GM18526 (cell line): ENCODE measurements around the gene GCHFR.

ENCODE experiments used
- POLR2A ChIP-seq: IDR thresholded peaks from 3 replicates; pipeline ENCODE4 v1.6.1; 2011; ENCODE audit not compliant: insufficient read length; ENCODE audit errors: extremely low read depth

GCHFR gene

DNA sequence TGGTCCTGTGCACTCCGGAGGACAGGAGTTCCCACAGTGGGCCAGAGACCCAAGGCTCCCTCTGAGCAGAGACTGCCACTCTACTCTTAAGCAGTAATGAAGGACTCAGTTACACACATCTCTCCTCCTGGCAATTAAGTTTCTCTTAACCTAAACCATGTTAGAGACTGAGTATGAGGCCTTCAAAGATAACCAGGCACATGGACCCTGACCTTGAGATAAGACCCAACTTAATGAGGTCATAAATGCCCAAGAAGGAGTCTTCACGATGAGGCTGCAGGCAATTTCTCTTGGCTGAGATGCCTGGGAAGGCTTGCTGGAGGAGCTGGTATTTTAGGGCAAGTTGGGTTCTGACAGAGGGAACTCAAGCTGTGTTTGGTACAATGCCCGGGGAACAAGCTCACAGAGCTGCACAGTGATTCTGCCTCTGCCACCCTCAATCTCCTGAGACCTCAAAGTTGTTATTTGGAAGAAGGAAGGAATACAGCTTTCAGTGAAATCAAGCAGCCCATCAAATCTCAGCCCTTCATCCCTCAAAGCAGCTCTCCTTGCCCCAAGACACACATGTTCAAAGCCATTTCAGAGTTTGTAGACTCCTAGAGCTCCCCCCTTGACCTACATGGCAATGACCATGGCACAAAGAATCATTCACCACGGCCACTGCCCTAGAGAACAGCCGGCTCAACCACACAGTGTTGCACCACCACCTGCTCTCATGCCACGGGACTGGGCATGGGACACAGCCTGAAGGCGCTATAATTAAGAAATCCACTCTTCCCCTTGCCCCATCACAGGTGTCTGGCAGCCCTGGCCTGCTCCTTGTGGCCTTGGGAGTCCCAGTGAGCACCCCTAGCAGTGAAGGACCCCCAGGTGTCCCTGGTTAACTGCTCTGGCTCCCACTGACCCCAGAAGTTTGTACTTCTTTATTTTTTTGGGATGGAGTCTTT is 15.9 kb upstream of the GCHFR start:
- no peak for TF ChIP-seq POLR2A

DNA sequence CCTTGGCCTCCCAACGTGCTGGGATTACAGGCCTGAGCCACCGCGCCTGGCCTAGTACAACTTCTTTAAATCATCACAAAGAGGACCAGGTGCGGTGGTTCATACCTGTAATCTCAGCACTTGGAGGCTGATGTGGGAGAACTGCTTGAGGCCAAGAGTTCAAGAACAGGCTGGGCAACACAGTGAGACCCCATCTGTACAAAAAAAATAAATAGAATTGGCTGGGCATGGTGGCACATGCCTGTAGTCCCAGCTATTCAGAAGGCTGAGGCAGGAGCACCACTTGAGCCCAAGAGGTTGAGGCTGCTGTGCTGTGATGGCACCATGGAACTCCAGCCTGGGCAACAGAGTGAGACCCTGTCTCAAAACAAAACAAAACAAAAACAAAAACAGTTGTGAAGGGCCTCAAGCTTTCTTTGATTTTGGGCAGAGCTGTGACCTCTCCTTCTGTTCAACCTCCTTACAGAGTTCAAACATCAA is 14.7 kb upstream of the GCHFR start:
- TF ChIP-seq POLR2A: no peak

DNA sequence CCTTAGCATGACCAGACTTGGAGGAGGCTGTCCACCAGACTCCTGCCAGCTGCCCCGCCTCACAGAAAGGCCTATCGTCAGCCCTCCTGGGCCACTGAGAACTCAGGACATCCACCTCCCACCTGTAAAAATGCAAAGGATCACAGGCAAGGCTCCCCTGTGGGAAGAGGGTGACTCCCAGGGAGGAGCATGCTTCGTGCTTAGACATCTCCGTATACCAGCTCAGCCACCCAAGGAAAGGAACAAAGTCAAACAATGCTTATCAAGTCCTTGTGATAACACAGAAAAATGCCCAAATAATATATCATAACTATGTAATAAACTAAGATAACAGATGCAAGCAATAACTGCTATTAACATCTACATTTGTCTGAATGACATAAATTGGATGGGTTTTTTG is 13.0 kb upstream of the GCHFR start:
- TF ChIP-seq POLR2A: no peak

DNA sequence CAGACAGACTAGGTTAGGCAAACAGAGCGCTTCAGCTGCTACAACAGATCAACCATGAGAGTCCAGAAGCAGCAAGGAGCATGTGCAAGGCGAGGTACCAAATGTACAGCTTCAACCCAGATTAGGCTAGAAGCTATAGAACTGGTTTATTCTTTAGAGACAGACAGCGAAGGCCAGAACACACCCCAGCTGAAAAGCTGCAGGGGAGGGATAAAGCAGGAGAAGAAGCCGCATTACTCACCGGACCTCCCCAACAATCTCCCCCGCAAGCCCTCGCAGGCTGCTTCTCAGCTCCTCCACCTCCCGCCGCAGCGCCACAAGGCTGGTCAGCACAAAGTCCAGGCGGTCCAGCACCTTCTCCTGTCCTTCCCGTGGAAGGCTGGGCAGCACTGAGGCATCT is 12.1 kb upstream of the GCHFR start:
- TF ChIP-seq POLR2A: no peak

DNA sequence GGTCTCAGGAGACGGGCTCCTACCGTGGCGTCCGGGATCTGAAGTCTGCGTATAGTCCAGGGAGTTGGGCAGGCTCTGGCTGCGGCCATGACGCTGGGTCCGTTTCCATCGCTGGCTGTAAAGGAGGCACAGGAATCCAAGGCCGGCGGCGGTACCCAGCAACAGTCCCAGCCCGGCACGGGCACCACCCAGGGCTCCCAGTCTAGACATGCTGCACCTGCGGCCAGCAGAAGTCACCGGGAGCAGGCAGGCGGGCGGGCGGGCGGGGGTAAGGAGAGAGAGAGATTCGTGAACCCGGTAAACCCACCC is 9.3 kb upstream of the GCHFR start:
- no peak for TF ChIP-seq POLR2A

DNA sequence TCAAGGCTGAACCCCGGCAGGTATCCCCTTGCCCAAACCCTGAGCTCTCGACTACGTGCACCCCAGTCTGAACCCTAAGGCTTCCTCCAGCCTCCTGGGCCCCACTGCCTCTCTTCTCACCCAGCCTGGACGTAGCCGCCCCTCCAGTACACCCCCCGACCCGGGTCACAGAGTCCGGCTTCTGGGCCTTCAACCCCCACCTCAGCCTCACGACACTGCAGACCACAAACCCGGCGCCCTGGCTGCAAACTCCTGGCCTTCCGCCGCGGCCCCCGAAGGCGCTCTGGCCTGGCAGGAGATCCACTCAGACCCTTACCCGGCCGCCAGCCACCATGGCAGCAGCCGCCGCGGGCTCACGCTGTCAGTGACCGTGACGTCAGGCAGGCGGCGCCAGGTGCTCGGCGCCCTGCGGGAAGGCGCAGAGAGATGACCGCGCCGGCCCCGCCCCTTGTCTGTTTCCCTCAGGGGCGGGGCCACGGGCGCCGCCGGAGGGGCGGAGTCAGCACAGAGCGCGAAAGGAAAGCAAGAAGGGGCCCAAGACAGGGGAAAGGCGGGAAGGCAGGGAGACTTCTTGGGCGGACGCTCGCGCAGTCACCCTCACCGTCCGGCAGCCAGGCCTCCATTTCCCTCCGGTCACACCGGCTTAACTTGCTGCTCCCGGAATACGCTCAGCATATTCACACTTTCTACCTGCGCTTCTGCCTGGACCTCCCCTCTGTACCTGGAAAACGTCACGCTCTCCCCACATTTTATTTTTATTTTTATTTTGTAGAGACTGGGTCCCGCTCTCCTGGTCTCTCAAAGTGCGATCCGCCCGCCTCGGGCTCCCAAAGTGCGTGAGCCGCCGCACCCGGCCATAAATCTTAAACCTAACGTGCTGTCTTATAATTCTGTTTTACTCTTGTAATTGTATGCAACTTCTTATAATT is 8.7 kb upstream of the GCHFR start, which contains the start of gene RMDN3:
Gene RMDN3, minus strand, starts transcription at position 372 of the 929 bp plus-strand sequence. CDS start 471 bp downstream, outside the sequence.
- TF ChIP-seq POLR2A: peak; percentile 89

DNA sequence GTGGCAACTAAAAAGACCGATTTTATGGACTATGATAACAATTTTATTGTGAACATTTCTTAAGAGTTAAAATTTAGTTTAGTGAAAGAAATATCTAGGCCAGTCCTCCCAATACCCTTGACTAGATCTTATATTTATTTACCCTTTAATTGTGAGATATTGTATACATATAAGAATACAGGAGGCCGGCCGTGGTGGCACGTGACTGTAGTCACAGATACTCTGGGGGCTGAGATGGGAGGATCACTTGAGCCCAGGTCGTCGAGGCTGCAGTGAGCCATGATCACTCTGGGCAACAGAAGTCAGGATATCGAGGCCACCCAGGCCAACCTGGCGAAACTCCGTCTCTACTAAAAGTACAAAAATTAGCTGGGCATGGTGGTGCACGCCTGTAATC is 8.1 kb upstream of the GCHFR start:
- no peak for TF ChIP-seq POLR2A

DNA sequence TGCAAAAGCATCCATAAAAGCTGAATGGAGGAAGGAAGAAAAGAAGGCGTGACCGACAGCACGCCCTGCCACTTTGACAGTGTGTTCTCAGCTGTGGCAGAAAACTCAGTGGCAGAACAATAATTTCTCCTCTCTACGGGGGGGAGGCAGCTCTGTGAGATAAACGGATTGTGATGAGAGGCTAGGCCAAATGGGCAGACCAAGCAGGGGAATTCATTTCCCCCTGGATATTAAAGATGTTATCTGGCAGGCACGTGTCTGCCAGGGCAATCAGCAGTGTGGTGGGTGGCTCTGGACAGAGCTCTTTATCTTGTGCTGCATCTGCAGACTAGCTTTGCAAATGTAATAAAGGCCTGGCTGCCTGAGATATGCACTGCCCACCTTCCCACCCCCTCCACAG is 6.9 kb upstream of the GCHFR start:
- TF ChIP-seq POLR2A: no peak

DNA sequence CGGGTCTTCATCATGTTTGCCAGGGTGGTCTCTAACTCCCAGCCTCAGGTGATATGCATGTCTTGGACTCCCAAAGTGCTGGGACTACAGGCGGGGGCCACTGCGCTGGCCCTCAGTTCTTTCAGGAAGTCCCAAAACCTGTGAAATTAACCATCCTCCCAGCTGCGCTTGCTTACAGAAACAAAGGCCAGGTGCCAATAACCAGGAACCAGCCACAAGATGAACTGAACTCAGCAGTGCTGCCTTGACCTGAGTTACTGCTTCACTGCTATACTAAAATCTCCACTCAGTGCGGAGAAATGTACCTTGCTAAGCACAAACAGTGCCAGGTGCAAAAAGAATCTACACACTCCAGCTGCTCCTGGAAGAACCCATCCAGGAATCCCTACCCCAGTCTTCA is 3.9 kb upstream of the GCHFR start:
- no peak for TF ChIP-seq POLR2A

DNA sequence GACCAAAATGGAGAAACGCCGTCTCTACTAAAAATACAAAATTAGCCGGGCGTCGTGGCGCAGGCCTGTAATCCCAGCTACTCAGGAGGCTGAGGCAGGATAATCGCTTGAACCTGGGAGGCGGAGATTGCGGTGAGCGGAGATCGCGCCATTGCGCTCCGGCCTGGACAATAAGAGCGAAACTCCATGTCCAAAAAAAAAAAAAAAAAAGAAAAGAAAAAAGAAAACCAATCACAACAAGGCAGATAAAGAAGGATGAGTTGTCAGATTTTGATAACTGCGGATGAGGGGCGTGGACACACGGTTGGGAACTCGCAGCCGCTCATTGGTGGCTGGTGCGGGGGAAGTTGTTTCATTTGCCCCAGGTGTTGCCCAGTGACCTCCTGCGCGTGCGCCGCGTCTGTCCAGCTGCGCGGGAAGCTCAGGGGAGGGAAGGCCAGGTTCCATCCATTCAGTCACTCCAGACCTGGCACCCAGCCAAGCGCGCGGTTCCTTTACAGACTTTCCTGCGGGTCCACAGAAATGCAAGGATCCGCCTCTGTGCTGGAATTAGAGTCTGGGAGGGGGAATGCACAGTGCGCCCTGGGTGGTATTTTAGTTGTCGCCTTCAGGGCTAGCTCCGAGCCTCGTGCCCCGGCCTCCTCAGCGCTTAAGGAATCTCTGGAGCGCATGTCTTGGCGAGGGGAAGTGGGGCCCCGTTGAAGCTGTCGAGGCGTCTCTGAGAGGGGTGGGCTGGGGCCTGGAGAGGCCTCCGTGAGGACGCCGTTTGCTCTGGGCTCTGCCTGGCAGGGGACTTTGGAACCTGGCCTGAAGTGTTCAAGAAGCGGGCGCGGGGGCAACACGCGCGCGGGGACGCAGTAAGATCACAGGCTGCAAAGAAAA is 708 bp upstream of the GCHFR start:
- no peak for TF ChIP-seq POLR2A

DNA sequence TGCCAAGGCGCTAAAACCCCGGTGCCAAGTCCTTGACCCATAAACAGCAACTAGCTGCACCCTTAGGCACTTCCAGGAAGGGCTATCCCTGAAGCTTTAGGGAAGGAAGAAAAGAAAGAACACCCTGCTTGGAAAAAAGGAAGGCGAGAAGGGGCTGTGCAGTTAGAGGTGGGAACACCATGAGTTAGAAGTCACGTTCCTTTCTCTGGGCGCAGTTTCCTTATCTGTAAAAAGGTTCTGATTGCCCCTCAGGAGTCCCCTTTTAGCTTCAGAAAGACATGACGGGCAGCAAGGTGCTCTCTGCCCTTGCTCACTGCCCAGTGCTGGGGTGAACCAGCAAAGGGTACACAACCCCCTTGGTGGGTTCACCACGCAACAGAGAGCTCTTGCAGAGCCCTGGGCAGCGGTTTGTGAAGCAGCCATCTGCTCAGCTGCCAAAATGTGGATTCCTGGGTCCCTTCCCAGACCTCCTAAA is 798 bp downstream of the GCHFR start:
- TF ChIP-seq POLR2A: no peak

DNA sequence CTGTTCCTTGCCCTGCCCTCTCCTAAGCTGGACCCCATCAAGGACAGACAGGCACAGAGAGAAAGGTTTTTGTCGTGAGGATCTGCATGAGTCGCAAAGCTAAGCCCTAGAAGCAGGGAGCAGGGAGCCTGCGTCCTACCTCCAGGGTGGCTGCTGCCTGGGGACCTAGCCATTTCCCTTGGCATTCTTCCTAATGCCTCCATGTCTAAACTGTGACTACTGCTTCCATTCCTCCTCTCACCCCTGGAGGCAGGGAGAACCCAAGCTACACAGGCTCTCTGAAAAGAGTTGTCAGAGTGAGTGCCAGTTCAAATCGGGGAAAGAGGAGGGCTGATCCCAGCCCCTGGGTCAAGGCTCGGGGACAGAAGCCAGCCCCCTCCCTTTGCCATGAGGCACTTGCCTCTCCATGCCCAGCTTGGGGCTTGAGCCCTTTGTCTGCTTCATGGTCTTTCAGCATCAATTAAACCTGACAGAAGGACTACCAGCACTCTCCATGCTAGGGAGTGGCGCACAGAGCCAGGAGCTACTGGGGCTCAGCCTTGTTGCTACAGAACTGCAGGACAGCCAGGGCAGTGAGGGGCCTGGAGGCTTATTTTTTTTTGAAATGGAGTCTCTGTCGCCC is 2.4 kb downstream of the GCHFR start:
- no peak for TF ChIP-seq POLR2A

DNA sequence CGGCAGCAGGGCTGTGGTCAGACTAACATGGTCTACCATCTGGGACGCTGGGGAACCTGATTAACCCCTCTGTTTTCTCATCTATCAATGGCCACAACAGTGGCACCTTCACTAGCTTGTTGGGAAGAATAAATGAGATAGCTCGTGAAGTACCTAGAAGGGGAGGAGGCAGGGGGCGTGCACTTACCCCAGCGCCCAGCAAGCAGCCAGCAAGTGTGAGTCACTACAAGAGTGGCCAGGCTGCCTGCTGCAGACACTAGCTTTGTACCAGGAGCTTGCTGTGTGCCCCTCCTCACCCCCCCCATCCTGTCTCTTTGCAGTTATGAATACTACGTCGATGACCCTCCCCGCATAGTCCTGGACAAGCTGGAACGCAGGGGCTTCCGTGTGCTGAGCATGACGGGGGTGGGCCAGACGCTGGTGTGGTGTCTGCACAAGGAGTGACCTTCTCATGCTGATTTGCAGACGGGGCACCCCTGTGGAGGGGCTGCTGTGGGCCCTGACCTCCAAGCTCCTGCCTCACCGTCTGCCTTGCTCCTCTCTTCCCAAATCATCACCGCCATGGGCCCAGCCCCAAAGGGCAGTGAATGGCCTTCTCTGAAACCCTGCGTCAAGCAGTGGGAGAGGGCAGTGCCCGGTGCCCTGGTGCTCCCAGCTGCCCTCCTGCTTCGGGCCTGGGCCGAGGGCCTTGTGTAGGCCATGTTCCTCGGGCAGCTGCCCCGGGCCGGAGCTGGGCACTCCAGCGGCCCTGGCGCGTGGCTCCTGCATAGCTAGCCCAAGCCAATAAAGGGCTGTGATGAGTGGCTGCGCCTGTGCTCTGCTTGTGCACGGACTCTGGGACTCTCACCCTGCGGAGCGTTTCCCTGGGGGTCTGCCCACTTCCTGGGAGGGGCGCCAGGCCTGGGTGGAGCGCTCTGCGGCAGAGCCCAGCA is 3.3 kb downstream of the GCHFR start:
- TF ChIP-seq POLR2A: no peak

DNA sequence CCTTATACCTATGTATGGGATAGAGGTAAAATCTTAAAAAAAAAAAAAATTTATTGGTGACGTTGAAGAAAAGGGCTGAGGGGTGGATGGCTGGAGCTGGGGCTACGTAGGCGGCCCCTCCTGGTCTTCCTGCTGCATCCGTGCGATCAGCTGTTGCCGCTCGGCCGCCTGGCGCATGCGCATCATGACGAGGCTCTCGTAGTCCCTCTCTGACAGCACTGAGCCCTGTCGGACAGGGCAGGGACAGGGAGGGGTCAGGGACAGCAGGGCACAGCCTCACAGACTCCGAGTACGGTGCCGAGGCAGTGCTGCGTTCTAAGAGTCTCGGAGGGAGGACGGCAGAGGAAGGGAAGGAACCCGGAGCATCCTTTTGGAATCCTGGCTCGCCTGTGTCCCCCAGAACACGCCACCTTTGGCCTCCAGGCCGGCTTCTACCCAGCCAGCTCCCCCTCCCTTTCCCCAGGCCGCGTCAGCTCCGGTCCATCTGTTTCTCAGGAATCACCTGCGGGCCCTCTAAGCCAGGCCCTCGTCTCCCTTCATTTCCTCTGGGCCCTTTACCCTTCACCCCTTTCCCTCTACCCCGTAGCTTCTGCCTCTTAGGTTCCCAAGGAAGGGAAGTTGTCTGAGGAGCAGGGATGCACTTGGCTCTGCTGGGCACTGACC is 4.1 kb downstream of the GCHFR start:
- no peak for TF ChIP-seq POLR2A
